ENCODE data around the gene FAM32A.
A peak's percentile ranks its signal among the peaks of the same experiment; 100 is the strongest.

The FAM32A gene

DNA sequence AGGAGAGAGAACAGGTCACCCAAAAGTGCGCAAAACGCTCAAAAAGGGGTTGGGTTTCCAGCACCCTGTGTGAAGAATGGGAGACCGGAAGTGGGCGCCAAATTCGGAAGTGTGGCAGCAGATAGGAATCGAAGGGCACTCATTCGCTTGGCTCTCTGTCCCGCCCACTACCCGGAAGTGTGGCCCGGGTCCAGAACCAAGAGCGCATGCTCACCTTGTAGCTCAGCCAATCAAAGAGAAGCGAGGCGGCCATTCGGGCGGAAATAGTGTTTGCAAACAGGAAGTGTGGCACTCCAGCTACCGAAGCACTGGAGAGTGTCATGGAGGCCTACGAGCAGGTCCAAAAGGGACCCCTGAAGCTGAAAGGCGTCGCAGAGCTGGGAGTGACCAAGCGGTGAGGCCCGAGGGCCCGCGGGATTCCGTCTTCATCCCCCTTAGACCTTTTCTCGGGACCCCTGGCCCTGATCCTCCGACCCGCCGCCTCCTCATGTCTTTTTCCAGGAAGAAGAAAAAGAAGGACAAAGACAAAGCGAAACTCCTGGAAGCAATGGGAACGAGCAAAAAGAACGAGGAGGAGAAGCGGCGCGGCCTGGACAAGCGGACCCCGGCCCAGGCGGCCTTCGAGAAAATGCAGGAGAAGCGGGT is at the start of gene FAM32A:
Gene FAM32A (plus strand): TSS at position 288 of the 645 bp plus-strand sequence. CDS start 33 bp downstream, at position 321.
- peak; percentile 96 for FAIRE-seq

GRCh38 chr19:16135430-16136127 is 49.6 kb upstream of the FAM32A start:
- no peak for FAIRE-seq
- DNase-seq (ENCODE audit: insufficient read length, low spot score) = no peak

More for the DNA sequence above, at the start of gene FAM32A:
- DNase-seq (ENCODE audit: insufficient read length, low spot score) = peak; percentile 100

GRCh38 chr19:16136185-16136999 is 48.8 kb upstream of the FAM32A start:
- DNase-seq (ENCODE audit: insufficient read length, low spot score) (no peak), FAIRE-seq (no peak)

DNA sequence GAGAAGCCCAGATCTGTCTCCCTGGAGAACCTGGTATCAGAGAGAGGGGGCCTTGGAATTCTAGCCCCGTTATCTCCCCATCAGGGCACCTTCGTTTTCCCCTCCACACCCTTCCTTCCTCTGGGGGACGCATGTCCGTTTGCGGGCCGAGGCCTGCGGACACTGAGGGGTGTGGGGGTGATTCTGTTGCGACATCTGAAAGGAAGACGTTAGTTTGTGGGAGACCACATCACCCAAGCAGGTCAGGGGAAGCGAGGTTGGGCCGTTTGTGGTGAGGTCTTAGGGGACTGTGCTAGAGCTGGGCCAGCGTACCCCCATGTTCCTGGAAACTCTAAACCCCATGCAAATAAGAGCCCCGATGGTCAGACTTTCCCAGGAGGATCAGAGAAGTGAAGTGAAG is 45.5 kb upstream of the FAM32A start:
- FAIRE-seq (no peak), DNase-seq (ENCODE audit: insufficient read length, low spot score) (no peak)

DNA sequence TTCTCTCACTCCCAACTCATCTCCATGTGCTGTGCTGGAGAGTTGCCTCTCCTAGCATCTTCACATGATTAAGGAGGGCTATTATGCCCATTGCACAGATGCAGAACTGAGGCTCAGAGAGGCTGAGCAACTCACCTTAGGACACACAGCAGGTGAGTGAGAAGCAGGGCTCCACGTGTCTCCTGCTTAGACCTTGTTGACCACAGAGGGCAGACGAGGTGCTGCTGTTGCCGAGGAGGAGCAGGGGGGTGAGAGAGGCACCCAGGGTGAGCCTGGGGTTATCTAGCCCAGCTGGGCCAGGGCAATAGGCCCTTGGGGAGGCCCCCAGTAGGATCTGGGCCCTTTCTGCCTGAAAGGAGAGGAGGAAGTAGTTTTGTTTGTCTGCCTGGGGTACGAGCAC is 44.2 kb upstream of the FAM32A start:
- DNase-seq (ENCODE audit: insufficient read length, low spot score) = no peak
- no peak for FAIRE-seq

DNA sequence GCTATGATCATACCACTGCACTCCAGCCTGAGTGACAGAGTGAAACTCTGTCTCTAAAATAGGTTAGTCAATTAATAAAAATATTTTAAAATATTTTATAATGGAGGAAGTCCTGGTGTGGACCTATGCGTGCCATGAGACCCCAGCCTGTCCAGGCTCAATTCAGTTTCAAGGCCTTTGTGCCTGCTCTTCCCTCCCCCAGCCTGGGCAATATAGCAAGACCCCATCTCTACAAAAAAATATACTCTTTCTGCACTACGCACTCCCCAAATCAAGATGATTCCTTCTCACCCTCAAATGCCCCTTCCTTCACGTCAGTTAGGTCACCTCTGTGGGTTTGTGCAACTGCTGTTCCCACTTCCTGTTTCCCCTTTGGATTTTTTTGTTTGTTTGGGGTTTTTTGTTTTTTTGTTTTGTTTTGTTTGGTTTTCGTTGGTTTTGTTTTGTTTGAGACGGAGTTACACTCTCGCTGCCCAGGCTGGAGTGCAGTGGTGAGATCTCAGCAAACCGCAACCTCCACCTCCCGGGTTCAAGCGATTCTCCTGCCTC is 43.1 kb upstream of the FAM32A start:
- FAIRE-seq (no peak), DNase-seq (ENCODE audit: insufficient read length, low spot score) (no peak)

GRCh38 chr19:16143399-16144215 is 41.6 kb upstream of the FAM32A start, which contains the start of gene HSH2D:
HSH2D (plus strand) TSS chr19:16143685; CDS start chr19:16148751, 5,066 bp downstream.
- FAIRE-seq (no peak), DNase-seq (ENCODE audit: insufficient read length, low spot score) (no peak)

DNA sequence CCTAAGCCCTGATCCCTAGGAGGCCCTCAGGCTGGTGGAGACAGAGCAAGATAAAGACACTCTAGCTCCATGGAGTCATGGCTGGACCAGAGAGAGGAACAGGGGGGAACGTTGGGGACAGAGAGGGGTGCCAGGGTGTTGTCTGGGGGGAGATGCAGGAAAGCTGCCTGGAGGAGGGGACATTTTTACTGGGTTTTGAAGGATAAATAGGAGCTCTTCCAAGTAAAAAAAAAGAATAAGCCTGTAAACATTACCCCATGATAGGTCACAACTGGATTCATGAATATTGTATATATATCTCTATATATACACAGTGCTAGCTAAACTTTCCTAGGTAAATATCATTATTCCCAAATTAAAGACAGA is 41.0 kb upstream of the FAM32A start:
- FAIRE-seq = no peak

DNA sequence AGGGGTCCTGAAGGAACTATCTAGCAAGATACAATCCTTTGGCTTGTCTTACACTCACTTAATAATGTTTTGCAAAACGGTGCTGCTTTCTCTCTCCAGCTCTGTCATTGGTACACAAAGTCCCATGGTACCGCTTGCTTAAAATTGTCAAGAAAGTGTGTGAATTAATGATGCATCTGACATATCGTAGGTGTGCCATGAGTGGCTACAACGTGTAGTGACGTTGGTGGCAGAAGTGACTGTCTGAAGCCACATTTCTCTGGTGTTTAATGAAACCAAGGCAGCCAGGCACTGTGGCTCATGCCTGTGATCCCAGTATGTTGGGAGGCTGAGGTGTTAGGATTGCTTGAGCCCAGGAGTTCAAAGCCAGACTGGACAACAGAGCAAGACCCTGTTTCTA is 39.1 kb upstream of the FAM32A start:
- no peak for DNase-seq (ENCODE audit: insufficient read length, low spot score)
- FAIRE-seq = no peak

More for the DNA sequence above, 41.0 kb upstream of the FAM32A start:
- DNase-seq (ENCODE audit: insufficient read length, low spot score) = no peak

- FAIRE-seq = no peak
- no peak for DNase-seq (ENCODE audit: insufficient read length, low spot score)
These were observed 36.6 kb upstream of the FAM32A start for GRCh38 chr19:16148443-16149229.

DNA sequence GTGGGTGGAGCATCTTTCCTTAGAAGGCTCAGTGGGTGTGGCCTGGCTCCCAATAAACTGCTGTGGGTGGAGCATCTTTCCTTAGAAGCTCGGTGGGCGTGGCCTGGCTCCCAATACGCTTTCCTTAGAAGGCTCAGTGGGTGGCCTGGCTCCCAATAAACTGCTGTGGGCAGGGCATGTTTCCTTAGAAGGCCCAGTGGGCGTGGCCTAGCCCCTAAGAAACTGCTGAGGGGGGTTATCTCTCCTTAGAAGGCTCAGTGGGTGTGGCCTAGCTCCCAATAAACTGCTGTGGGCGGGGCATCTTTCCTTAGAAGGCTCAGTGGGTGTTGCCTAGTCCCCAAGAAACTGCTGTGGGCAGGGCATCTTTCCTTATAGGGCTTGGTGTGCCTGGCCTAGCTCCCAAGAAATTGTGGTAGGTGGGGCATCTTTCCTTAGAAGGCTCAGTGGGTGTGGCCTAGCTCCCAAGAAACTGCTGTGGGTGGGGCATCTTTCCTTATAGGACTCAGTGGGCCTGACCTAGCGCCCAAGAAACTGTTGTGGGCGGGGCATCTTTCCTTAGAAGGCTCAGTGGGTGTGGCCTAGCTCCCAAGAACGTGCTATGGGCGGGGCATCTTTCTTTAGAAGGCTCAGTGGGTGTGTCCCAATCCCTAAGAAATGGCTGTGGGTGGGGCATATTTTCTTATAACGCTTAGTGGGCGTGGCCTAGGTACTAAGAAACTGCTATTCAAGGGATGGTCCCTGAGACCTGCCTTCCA is 31.5 kb upstream of the FAM32A start:
- no peak for FAIRE-seq

GRCh38 chr19:16154557-16154956 is 30.7 kb upstream of the FAM32A start:
- DNase-seq (ENCODE audit: insufficient read length, low spot score) (no peak), FAIRE-seq (no peak)

More for the DNA sequence above, 31.5 kb upstream of the FAM32A start:
- DNase-seq (ENCODE audit: insufficient read length, low spot score) = no peak

DNA sequence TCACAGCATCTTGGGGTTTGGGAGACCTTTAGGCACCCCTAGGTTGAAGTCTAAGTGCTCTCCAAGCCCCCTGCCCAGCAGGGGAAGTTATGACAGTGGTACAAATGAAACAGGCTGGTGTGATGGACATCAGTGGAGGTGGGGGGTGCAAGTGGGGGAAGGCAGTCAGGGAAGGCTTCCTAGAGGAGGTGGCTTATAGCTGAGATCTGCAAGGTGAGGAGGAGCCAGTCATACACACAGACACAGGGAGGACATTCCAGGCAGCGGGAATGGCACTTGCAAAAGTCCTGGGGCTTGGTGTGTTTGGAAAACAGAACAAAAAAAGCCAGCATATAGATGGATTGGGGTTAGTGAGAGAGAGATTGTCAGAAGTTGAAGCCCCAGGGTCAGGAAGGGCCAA is 30.1 kb upstream of the FAM32A start:
- FAIRE-seq = no peak
- DNase-seq (ENCODE audit: insufficient read length, low spot score) = no peak

DNA sequence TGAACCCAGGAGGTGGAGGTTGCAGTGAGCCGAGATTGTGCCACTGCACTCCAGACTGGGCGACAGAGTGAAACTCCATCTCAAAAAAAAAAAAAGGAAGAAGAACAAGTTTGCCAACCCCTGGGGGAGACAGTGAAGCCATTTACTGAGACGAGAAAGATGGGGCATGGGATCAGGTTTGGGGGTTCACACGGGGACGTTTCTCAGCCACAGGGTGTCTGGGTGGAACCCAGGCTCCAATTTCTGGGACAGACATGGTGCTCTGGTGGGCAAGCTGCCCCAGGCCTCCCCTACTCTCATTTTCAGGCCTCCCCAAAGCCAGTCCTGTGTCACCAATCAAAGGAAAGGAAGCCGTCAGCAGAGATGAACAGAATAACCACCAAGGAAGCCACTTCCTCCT is 28.3 kb upstream of the FAM32A start:
- DNase-seq (ENCODE audit: insufficient read length, low spot score) = no peak
- no peak for FAIRE-seq

GRCh38 chr19:16157601-16158000 is 27.6 kb upstream of the FAM32A start:
- DNase-seq (ENCODE audit: insufficient read length, low spot score) (no peak), FAIRE-seq (no peak)

DNA sequence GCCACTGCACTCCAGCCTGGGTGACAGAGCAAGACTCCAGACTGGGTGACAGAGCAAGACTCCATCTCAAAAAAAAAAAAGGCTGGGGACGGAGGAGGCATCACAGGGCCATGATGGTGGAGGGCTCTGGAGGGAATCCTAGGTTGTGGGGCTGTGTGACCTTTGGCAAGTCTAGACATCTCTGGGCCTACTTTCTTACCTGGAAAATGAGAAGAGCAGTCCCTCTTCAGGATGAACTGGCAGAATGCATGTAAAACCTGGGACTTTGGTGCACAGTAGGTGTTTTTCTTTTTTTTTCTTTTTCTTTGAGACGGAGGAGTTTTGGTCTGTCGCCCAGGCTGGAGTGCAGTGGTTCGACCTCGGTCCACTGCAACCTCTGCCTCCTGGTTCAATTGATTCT is 25.6 kb upstream of the FAM32A start:
- no peak for FAIRE-seq
- DNase-seq (ENCODE audit: insufficient read length, low spot score) = no peak

DNA sequence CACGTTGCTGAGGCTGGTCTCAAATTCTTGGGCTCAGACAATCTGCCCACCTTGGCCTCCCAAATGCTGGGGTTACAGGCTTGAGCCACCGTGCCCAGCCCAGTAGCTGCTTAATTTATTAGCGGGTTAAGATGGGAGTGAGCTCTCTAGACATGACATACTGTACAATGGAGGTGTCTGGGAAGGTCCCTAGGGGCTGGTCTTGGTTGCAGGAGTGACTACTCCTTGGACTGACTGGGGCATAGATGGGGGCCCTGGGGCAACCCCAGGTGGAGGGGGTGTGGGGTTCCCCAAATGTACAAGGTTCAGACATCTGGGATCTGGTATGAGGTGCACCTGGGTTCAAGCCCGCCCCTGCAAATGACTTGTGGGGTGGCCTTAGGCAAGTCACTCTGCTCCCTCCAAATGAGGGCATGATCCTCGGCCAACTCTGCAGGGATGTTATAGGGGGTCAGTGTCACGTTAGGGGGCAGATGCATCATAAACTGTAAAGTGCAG is 24.7 kb upstream of the FAM32A start:
- no peak for FAIRE-seq
- no peak for DNase-seq (ENCODE audit: insufficient read length, low spot score)

GRCh38 chr19:16160943-16161560 is 24.2 kb upstream of the FAM32A start:
- no peak for FAIRE-seq
- DNase-seq (ENCODE audit: insufficient read length, low spot score) = peak; percentile 70

Data from HTR-8/SVneo (cell line).